Measurements from ENCODE around the gene MSRB1.

Gene MSRB1

GRCh38 chr16:1933097-1933661 lies 9.8 kb downstream of the MSRB1 start:
- no peak for DNase-seq (ENCODE audit: extremely low read depth, low read depth)
- TF ChIP-seq CTCF (IDR thresholded peaks at IDR 0.05; ENCODE audit: low read depth, low read length, missing control alignments): no peak
- H3K4me3 ChIP-seq (replicated peaks; ENCODE audit: low read depth, low read length): no peak overlapping the region

GRCh38 chr16:1932050-1933028 lies 10.7 kb downstream of the MSRB1 start:
- TF ChIP-seq CTCF (IDR thresholded peaks at IDR 0.05; ENCODE audit: low read depth, low read length, missing control alignments): peak; percentile 19
- DNase-seq (ENCODE audit: extremely low read depth, low read depth): no peak
- no peak overlapping the region for H3K4me3 ChIP-seq (replicated peaks; ENCODE audit: low read depth, low read length)

DNA sequence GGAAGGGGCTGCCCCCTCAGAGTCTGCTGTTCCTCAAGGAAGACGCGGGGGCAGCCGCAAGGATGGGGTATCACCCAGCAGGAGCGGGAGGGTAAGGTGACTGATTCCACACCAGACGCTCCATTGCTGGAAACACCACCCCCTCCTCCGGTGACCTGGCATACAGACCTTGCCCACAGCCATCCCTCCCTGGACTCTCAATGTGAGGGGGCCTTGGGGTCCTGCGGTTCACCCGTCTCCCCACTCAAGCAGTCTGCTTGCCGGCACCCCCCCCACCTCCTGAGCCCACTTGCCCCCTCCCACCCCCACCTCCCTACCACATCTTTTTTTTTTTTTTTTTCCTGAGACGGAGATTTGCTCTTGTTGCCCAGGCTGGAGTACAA lies 12.7 kb downstream of the MSRB1 start:
- no peak for TF ChIP-seq CTCF (IDR thresholded peaks at IDR 0.05; ENCODE audit: low read depth, low read length, missing control alignments)
- no peak overlapping the region for H3K4me3 ChIP-seq (replicated peaks; ENCODE audit: low read depth, low read length)
- no peak for DNase-seq (ENCODE audit: extremely low read depth, low read depth)

DNA sequence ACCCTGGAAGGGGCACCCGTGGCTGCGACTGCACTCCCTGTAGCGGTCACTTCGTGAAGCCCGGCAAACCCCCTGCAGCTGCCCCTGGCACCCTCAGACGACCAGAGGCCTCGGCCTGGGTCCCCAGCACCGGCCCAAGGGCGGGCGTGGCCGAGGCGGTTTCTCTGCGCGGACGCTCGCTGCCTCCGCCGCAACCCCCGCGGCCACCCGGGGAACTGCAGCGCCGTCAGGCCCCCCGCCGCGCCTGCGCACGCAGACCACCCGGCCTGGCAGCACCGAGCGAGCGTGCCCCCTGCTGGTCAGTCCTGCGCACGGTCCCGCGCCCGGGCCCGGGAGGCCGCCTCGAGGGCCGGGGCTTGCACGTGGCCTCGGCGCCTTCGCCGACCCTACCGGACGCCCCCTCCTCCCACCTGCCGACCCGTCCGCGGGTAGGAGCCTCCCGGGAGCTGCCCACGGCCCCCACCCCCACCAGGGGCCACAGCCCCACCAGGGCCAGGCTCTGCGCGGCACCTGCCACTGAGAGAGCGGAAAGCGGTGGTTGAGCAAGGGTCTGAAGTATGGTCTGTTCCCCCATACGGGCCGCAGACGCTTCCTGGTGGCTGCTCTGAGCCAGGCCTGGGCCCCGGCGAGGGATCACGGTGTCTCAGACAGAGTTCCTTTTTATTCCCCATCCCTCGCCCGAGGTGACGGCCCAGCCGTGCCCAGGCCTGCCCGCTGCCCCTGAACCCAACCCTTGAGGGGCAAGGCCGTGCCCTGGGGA lies 13.2 kb downstream of the MSRB1 start:
- peak; percentile 72 for TF ChIP-seq CTCF (IDR thresholded peaks at IDR 0.05; ENCODE audit: low read depth, low read length, missing control alignments)
- H3K4me3 ChIP-seq (replicated peaks; ENCODE audit: low read depth, low read length): peak overlapping the region; percentile 36
- DNase-seq (ENCODE audit: extremely low read depth, low read depth): no peak

DNA sequence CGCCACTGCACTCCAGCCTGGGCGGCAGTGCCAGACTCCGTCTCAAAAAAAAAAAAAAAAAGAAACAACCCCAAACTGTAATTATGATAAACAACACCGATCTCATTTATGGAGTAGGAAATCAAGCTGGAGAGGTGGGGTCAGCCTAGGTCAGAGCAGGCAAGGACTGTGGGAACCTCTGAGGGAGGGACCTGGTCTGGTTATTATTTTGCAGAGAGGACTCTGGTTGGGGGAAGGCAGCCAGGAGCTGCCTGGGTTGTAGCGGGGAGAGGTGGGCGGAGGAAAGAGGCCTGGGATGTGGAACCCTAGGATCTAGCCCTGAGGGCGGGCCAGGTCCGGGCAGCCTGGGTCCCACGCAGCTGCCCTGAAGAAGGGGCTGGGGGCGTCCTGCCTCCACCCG lies 13.9 kb downstream of the MSRB1 start:
- no peak for TF ChIP-seq CTCF (IDR thresholded peaks at IDR 0.05; ENCODE audit: low read depth, low read length, missing control alignments)
- H3K4me3 ChIP-seq (replicated peaks; ENCODE audit: low read depth, low read length): peak overlapping the region; percentile 36
- no peak for DNase-seq (ENCODE audit: extremely low read depth, low read depth)

DNA sequence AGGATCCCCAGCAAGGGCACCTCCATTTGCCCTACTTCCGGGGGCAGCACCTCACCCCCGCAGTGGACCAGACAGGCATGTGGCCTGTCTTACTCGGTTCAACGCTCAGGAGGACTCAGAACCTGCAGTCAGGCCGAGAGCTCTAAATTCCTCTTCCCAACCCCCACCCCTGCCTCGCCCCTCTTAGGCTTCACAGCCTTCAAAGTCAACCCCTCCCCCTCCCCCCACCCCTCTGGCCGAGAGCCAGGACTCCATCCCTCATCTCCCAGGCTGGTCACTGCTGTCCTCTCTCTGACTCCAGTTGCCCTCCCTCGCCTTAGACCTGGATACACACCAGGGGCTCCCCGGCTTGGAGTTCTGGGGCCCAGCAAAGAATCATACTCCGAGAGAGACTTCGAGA lies 16.7 kb downstream of the MSRB1 start:
- no peak for DNase-seq (ENCODE audit: extremely low read depth, low read depth)
- TF ChIP-seq CTCF (IDR thresholded peaks at IDR 0.05; ENCODE audit: low read depth, low read length, missing control alignments): no peak
- H3K4me3 ChIP-seq (replicated peaks; ENCODE audit: low read depth, low read length): no peak overlapping the region
